ENCODE measurements around the gene LRRC28.

GRCh38 chr15:99306694-99307338 lies 55.5 kb downstream of the LRRC28 start:
- TF ChIP-seq POLR2A (IDR thresholded peaks at IDR 0.05) (no peak), CTCF (IDR thresholded peaks at IDR 0.05) (no peak)

Measured in lower leg skin (tissue), 3 donors.